GM20000 (cell line): Measurements from ENCODE around the gene ZNF20.

ENCODE experiments used
- DNase-seq: peaks from one replicate; pipeline ENCODE4 v3.0.0; 2012; ENCODE audit warnings: low spot score
- CTCF ChIP-seq: IDR thresholded peaks from 2 replicates; pipeline ENCODE4 v1.5.1; 2012; ENCODE audit warnings: mild to moderate bottlenecking, control low read depth; ENCODE audit errors: extremely low read depth, missing control alignments

The ZNF20 gene

GRCh38 chr19:12139885-12140544, at the start of gene ZNF20:
Gene ZNF20 (minus strand): TSS chr19:12140350. CDS start chr19:12140182, 168 bp downstream.
- TF ChIP-seq CTCF = no peak

GRCh38 chr19:12187625-12188024, 47.5 kb upstream of the ZNF20 start:
- no peak for DNase-seq

More at GRCh38 chr19:12139885-12140544, at the start of gene ZNF20:
- DNase-seq = peak; percentile 97

GRCh38 chr19:12180377-12180776, 40.2 kb upstream of the ZNF20 start:
- no peak for TF ChIP-seq CTCF
- DNase-seq = no peak

More at GRCh38 chr19:12187625-12188024, 47.5 kb upstream of the ZNF20 start:
- no peak for TF ChIP-seq CTCF

GRCh38 chr19:12166626-12167025, 26.5 kb upstream of the ZNF20 start:
- TF ChIP-seq CTCF = no peak
- no peak for DNase-seq

GRCh38 chr19:12163826-12164225, 23.7 kb upstream of the ZNF20 start:
- DNase-seq = peak; percentile 26
- TF ChIP-seq CTCF = no peak

- TF ChIP-seq CTCF = no peak
- peak; percentile 99 for DNase-seq
Measured at GRCh38 chr19:12162882-12163806, 23.0 kb upstream of the ZNF20 start, which contains the start of gene ZNF136. Gene ZNF136 (plus strand): TSS chr19:12163096. CDS start chr19:12163204, 108 bp downstream.

- TF ChIP-seq CTCF = no peak
- DNase-seq = no peak
Measured at GRCh38 chr19:12162513-12162881, 22.3 kb upstream of the ZNF20 start.
